Activated CD4-positive, CD25-positive, alpha-beta regulatory T cell treated with anti-CD3 and anti-CD28 coated beads, Interleukin-2, amount 50 U/mL, for 72 hours (primary cell): ENCODE measurements around the gene HPCAL1.
A peak's percentile ranks its signal among the peaks of the same experiment; 100 is the strongest.

Experiments used
- DNase-seq: peaks from one replicate; pipeline ENCODE4 v3.0.0; 2021

HPCAL1 gene

GRCh38 chr2:10393640-10393982 is 90.9 kb downstream of the HPCAL1 start:
- no peak for DNase-seq

GRCh38 chr2:10395893-10396292 is 93.2 kb downstream of the HPCAL1 start:
- no peak for DNase-seq

- DNase-seq: no peak
Measured at GRCh38 chr2:10396464-10396863, 93.8 kb downstream of the HPCAL1 start.

GRCh38 chr2:10397297-10397875 is 94.7 kb downstream of the HPCAL1 start:
- no peak for DNase-seq

- DNase-seq: no peak
Measured at GRCh38 chr2:10397878-10398277, 95.2 kb downstream of the HPCAL1 start.

GRCh38 chr2:10398496-10398895 is 95.8 kb downstream of the HPCAL1 start:
- DNase-seq: no peak

- DNase-seq: no peak
Measured at GRCh38 chr2:10399358-10399757, 96.7 kb downstream of the HPCAL1 start.

GRCh38 chr2:10400002-10400401 is 97.3 kb downstream of the HPCAL1 start:
- DNase-seq: no peak

GRCh38 chr2:10400568-10400977 is 97.9 kb downstream of the HPCAL1 start:
- DNase-seq: peak; percentile 39

GRCh38 chr2:10400978-10401951 is 98.6 kb downstream of the HPCAL1 start:
- no peak for DNase-seq

- no peak for DNase-seq
Measured at GRCh38 chr2:10402062-10402585, 99.4 kb downstream of the HPCAL1 start.

- no peak for DNase-seq
Measured at GRCh38 chr2:10402653-10403215, 100.0 kb downstream of the HPCAL1 start.

GRCh38 chr2:10404324-10405143 is 101.8 kb downstream of the HPCAL1 start:
- DNase-seq: no peak

- no peak for DNase-seq
Measured at GRCh38 chr2:10405448-10405847, 102.7 kb downstream of the HPCAL1 start.

- no peak for DNase-seq
Measured at GRCh38 chr2:10406016-10406415, 103.3 kb downstream of the HPCAL1 start.

GRCh38 chr2:10406491-10407188 is 103.9 kb downstream of the HPCAL1 start:
- DNase-seq: no peak

- no peak for DNase-seq
Measured at GRCh38 chr2:10407432-10407831, 104.7 kb downstream of the HPCAL1 start.

- DNase-seq: peak; percentile 55
Measured at GRCh38 chr2:10407841-10408648, 105.3 kb downstream of the HPCAL1 start.

GRCh38 chr2:10408649-10409579 is 106.2 kb downstream of the HPCAL1 start:
- DNase-seq: peak; percentile 82
